DMS 273 treated with DMSO at 0.1 percent for 48 hours (cell line): ENCODE measurements around the gene ADIPOR2.
"Not testable (repeated sequence)": the region's sequence is repeated elsewhere in the genome, so short reads cannot be mapped to it uniquely, and the experiment has no call there.

Experiments used
- DNase-seq: peaks from one replicate; lab custom pipeline; 2025; lab: John Stamatoyannopoulos, UW

ADIPOR2 gene

DNA sequence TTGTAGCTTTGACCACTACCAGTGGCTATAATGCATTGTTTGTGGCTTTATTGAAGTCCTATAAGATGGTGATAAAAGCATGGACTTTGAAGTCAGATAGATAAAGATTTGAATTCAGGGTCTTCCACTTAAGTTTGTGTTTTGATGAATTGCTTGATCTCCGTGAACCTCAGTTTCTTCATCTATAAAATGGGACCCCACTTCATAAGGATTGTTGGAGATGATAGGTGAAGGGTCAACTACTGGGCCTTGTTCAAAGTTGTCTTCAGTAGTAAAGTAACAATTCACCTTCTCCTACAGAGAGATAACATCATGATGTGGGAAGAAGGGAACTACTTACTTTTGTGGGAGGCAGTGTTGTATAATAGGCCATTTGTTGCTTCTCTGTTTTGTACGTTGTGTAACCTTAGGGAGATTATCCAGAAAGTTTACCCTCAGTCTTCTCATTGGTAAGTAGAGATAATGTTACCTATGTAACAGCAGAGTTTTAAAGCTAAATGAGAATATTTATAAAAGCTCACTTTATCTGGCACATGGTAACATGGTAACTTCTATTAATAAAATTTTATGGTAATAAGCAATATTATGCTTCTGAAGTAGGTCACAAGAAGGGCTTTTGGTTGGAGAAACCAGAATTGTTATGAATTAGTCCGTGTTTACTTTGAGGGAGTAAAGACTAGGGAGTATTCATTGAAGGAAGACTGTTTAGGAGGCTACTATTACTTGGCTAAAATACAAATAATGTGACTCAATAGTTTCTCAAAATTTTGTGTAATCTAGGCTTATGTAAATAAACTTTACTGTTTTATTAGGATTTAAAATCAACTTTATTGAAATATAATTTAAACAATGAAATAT is 15.1 kb downstream of the ADIPOR2 start:
- no peak for DNase-seq

DNA sequence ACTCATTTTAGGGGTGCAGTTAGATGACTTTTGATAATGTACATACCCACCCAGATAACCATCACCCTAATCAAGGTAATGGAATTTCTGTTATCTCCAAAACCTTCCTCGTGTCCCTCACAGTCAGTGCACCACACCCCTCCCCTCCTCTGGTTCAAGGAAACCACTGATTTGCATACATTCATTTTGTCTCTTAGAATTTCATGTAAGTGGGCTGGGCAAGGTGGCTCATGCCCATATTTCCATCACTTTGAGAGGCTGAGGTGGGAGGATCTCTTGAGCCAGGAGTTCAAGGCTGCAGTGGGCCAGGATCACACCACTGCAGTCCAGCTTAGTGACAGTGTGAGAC is 15.7 kb downstream of the ADIPOR2 start:
- no peak for DNase-seq

DNA sequence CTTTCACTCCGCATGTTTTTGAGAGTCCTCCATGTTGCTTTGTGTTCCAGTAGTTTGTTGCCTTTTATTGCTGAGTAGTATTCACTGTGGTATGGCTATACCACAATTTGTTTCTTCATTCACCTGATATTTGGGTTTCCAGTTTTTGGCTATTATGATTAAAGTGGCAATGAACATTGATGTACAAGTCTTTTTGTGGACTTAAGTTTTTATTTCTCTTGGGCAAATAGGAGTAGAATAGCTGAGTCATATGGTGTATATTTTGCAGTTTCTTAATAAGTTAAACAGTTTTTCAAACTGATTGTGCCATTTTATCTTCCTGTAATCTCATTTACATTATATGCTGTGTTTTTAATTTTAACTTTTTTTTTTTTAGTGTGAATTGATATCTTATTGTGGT is 16.2 kb downstream of the ADIPOR2 start:
- DNase-seq, result no peak

DNA sequence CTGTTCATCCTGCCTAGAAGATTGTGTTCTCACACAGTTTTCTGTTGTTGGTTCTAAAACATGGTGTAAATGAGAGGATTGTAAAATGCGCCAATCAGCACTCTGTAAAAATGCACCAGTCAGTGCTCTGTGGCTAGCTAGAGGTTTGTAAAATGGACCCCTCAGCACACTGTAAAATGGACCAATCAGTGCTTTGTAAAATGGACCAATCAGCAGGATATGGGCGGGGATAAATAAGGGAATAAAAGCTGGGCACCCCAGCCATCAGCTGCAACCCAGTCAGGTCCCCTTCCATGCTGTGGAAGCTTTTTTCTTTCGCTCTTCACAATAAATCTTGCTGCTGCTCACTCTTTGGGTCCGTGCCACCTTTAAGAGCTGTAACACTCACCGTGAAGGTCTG is 19.1 kb downstream of the ADIPOR2 start:
- not testable (repeated sequence) for DNase-seq

DNA sequence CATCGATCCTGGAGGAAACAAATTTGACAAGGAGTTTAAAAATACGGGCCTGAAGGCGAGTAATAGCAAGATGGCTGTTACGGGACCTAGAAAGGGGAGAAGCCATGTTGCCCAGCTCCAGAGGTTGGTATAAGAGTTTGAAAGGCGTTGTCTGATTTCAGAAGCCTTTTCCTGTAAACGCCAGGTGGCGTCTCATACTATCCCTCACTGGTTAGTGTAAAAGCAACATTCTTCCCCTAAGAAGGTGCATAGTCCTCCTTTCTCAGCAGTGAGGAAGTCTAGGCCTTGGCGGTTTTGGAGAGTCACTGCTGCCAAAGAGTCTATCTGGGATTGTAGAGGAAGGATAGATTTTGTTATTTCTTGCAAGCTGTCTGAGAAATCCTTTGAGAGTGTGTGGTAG is 20.0 kb downstream of the ADIPOR2 start:
- DNase-seq, result not testable (repeated sequence)

DNA sequence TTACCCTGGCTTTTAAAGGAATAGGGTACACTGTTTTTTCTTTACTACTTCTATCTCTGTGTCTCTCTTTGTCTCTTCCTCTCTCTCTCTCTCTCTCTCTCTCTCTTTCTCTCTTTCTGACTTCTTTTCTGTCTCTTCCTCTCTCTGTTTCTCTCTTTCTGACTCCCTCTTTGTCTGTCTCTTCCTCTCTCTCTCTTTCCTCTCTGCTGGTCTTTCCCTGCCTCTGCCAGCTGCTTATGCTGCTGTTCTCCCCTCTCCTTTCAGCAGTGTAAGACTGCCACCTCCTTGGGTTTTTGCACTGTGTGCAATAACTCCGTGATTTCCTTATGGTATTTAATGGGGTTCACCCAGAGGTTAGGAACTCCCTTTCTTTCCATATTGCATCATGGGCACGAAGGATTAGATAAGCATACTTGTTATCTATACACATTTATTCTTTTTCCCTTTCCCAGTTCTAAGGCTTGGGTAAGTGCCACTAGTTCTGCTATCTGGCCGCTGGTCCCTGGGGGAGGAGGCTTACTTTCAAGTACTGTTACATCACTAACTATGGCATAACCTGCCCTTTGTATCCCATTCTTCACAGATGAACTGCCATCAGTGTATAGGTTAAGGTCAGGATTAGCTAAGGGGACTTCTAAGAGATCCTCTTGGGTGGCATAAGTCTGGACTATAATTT is 20.8 kb downstream of the ADIPOR2 start:
- DNase-seq, result not testable (repeated sequence)

DNA sequence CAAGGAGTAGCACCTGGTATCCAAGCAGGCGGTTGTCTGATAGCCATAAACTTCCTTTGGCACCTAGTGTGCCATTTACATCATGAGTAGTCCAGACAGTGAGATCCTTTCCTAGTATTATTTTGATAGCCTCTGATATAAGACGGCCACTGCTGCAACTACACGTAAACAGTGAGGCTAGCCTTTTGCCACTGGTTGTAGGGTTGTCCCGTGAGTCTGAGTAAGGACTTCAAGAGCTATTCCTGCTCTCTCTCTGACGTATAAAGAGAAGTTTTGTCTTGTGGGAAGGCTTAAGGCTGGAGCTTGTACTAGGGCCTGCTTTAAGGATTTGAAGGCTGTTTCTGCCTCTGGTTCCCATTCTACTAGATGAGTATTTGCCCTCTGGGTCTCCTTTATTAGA is 21.4 kb downstream of the ADIPOR2 start:
- DNase-seq, result not testable (repeated sequence)

DNA sequence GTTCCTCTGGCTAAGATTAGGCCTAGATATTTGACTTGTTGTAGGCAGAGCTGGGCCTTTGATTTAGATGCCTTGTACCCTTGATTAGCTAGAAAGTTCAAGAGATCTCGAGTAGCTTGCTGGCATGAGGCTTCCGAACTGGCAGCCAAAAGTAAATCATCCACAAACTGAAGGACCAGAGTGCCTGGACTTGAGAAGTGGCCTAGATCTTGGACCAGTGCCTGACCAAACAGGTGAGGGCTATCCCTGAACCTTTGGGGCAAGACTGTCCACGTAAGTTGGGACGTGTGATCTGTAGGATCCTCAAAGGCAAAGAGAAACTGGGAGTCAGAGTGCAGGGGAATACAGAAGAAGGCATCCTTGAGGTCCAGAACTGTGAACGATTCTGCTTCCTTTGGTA is 22.0 kb downstream of the ADIPOR2 start:
- not testable (repeated sequence) for DNase-seq

DNA sequence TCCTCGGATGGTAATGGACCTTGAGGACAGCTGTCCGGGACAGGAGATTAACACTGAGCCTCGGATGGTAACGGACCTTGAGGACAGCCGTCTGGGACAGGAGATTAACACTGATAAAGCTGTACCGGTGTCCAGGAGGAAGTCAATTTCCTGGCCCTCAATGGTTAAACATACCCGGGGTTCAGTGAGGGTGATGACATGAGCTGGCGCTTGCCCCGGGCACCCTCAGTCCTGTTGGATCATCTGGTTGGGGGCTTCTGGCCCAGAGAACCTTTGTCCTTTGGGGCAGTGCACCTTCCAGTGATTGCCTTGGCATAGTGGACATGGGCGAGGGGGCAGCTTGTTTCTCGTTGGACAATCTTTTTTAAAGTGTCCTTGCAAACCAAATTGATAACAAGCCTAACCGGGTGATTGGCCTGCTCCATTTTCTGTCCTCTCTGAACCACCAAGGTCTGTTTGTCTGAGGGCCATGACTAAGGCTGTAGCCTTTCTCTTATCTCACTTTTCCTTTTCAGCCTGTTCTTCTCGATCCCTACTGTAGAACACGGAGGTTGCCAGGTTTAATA is 23.0 kb downstream of the ADIPOR2 start:
- not testable (repeated sequence) for DNase-seq

DNA sequence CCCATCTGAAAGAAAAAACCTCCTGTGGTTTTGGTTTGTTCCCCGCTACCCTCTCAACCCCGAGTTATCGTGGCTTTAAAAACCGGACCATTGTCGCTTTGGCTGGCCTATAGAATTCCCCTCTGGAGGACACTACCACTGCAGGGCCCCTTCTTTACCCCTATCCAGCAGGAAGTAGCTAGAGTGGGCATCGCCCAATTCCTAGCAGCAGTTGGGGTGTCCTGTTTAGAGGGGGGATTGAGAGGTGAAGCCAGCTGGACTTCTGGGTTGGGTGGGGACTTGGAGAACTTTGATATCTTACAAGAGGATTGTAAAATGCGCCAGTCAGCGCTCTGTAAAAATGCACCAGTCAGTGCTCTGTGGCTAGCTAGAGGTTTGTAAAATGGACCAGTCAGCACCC is 24.6 kb downstream of the ADIPOR2 start:
- not testable (repeated sequence) for DNase-seq

DNA sequence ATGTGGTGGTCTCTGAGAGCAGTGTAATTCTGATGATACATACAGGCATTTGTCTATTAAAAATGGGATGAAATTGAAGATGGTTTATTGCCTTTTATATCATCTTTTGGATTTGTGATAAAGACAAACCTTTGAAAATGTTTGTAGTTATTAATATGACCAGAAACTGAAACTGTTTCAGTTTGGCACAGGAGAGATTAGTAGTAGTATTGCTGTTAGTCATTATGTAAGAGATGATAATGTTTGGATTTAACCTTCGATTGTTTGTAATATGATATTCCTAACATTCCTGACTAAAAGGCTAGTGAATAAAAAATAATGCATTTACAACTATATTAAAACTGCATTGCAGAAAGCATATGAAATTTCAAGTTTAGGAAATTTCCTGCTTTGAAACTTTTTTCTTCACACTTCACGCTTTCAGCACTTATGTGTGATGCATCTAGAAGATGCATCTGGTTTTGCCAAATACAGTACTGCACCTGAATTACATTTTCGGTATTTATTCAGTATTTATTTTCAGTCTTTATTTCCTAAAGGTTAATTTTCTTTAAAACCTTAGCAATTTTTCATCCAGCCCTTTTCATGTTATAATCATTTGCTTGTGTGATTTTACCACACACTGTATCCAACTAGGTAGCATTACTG is 25.5 kb downstream of the ADIPOR2 start:
- DNase-seq, result no peak

DNA sequence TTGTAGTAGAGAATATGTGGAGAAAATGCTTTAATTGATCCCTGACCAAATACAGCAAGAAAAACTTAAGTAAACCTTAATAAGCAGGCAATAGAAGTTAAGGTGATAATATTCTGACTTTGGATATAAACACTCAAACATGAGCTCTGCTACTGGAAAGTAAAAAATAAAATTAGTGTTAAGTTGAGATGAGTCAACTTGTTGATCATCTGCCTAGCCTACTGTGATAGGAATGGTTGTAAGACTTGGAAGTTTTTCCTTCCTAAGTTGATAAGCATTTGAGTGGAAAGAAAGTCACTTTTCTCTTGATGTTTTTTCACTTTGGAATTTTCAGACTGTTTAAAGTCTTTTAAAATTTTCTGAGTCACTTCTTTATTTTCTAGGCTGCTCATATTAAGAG is 26.0 kb downstream of the ADIPOR2 start:
- DNase-seq, result no peak

DNA sequence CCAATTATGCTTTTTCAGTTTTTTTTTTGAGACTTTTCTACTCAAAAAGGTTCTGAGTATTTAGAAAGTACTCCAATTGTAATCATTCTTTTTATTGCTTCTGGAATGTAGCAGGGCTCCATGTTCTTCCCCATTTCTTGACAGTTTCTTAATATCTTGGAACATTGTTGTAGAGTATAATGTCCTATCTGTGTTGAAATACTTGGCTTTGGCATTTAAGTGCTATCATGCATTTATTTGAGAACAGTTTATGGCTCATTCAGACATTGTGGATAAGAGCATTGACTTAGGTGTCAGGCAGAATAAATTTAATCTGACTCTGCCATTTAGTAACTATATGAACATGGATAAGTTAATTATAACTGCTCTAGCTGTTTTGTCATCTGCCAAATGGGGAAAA is 28.3 kb downstream of the ADIPOR2 start:
- DNase-seq, result no peak

DNA sequence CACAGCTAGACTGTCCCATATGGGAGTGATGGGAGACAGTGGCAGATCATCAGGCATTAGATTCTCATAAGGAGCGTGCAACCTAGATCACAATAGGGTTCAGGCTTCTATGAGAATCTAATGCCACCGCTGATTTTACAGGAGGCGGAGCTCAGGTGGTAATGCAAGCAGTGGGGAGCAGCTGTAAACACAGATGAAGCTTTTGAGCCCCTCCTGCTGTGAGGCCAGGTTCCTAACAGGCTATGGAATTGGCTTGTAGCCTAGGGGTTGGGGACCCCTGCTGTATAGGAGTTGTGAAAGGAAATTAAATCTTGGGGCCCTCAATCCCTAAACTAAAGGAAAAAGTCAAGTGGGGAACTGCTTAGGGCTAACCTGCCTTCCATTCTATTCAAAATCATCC is 29.6 kb downstream of the ADIPOR2 start:
- DNase-seq, result no peak

DNA sequence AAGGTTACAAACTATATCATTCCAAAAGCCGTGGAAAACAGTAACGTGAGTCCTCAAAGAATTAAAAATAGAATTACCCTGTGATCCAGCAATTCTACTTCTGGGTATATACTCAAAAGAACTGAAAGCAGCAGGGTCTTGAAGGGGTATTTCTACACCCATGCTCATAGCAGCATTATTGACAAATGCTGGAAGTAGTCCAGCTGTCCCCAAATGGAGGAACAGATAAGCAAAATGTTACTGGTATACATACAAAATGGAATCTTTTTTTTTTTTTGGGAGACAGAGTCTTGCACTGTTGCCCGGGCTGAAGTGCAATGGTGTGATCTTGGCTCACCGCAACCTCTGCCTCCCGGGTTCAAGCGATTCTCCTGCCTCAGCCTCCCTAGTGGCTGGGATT is 32.9 kb downstream of the ADIPOR2 start:
- DNase-seq, result no peak

DNA sequence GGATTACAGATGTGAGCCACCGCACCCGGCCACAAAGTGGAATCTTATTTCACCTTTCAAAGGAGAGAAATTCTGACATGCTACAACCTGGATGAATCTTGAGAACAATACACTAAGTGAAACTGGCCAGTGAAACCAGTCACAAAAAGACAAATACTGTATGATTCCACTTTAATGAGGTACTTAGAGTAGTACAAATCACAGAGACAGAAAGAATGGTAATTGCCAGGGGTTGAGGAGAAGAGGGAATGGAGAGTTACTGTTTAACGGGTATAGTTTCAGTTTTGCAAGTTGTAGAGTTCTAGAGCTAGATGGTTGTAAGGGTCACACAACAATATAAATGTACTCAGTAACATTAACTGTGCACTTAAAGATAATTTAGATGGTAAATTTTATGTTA is 33.4 kb downstream of the ADIPOR2 start:
- DNase-seq, result no peak

DNA sequence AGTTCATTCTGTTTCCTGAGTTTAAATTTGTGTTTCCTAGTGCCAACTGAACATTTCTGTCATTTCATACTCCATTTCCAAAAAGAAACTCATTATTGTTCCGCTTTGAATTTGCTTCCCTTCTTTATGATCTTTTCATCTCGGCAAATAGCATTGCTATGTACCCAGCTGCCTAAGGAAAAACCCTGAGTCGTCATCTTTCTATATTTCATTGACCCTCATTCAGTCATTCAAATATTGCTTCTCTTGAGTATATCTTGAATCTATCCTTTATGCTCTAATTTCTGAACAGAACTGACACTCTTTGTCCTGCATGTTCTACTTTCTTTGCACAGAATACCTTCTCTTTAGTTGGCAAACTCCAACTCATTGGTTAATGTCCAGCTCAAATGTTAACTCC is 35.9 kb downstream of the ADIPOR2 start:
- DNase-seq, result no peak

DNA sequence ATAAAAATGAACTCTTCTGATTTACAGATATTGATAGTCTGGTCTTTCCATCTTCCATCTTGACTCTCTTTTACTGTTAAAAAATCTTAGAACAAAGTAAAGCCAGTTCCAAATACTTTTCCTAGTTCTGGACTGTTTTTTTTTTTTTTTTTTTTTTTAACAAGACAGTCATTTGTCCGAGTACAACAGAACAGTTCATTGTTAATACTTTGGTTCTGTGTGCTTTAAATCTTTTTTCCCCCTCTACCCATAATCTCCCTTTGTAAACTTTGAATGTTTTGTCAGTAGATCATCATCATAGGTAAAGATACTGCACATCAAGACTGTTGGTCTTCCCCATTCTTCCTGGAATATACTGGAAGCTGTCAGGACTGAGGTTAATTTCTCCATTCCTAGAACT is 38.0 kb downstream of the ADIPOR2 start:
- no peak for DNase-seq

DNA sequence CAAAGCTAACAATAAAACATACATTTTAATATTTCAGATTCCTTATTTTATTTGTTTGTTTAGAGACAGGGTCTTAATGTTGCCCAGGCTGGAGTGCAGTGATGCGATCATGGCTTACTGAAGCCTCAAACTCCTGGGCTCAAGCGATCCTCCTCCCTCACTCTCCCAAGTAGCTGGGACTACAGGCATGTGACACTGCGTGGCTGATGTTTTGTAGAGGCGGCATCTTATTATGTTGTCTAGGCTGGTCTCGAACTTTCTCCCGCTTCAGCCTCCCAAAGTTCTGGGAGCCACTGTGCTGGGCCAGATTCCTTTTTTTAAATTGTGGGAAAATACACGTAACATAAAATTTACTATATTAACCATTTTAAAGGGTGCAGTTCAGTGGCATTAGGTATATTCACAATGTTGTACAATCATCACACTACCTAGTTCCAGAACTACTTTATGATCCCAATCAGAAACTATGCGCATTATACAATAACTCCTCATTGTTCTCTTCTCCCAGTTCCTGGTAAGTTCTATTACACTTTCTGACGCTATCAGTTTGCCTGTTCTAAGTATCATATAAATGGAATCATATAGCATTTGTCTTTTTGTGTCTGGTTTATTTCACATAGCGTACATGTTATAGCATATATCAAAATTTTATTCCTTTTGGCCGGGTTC is 40.3 kb downstream of the ADIPOR2 start:
- DNase-seq, result no peak

DNA sequence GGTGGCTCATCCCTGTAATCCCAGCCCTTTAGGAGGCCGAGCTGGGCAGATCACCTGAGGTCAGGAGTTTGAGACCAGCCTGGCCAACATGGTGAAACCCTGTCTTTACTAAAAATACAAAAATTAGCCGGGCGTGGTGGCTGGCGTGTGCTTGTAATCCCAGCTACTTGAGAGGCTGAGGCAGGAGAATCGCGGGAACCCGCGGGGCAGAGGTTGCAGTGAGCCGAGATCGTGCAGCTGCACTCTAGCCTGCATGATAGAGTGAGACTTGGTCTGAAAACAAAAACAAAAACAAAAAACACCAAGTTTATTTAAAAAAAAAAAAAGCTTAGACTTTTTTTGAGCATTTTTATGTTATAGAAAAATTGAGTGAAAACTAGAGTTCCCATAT is 40.8 kb downstream of the ADIPOR2 start:
- DNase-seq, result not testable (repeated sequence)

DNA sequence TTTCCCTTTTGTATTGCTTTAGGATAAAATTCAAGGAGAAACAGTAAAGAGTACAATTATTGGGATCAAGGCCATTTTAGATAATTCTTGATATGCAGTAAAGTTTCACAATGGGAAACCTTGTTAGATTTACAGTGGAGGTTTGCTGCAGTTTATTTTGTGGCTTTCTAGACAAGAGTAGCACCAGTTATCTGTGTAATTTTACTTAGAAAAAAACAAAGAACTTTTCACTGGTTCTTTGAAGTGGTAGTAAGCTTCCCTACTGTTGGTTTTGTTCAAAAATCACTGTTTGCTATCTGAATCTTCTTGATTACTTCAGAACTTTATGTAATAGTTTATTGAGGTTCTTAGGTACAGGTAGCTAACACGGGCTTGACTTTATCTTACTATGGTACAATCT is 42.0 kb downstream of the ADIPOR2 start:
- DNase-seq, result no peak

DNA sequence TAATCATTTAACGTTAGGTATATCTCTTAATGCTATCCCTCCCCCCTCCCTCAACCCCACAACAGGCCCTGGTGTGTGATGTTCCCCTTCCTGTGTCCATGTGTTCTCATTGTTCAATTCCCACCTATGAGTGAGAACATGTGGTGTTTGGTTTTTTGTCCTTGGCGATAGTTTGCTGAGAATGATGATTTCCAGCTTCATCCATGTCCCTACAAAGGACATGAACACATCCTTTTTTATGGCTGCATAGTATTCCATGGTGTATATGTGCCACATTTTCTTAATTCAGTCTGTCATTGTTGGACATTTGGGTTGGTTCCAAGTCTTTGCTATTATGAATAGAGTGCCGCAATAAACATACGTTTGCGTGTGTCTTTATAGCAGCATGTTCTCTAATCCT is 42.8 kb downstream of the ADIPOR2 start:
- not testable (repeated sequence) for DNase-seq
